Stimulated activated CD4-positive, alpha-beta T cell treated with anti-CD3 and anti-CD28 coated beads, Interleukin-12 subunit alpha, Interleukin-12 subunit beta, amount 100 ng/mL, for 4 hours (primary cell): ENCODE data around the gene NHSL1.

Experiments
- DNase-seq: peaks from one replicate; pipeline ENCODE4 v3.0.0-alpha.2; 2020

Gene NHSL1

DNA sequence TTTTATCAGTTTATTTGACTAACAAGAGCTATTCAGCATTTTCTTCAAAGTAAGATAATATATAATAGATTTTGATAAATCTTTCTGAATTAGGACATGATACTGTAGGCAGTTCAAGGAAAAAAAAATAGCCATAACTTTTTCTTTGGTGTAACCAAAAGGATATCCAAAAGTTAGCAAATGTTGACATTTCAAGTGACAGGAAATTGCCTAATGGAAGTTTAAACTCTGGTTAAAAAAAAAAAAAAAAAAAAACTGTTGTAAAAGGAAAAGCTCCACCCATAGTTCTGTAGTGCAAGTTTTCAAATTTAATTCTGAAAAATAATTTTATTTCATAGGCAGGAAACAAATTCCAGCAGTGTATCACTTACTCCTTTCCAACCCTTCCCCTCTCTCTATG, 76.4 kb downstream of the NHSL1 start:
- DNase-seq: no peak

DNA sequence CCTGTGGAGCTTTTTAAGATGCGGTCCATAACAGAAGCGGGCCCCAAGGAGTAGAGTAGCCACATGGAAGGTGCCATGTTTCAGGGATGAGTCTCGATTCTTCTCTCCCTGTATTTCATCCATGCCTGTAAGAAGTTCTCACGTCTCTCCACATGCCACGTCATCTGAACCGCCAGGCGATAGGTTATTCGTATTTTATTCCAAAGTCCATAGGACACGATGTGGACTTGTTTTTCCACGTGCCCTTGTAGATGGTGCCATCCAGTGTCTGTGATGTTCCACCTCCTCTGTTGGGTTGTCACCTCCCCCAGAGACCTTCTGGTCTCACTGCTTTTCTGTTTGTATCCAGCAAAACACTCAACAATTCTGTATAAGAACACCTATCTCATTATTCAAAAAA, 77.7 kb downstream of the NHSL1 start:
- DNase-seq: no peak

DNA sequence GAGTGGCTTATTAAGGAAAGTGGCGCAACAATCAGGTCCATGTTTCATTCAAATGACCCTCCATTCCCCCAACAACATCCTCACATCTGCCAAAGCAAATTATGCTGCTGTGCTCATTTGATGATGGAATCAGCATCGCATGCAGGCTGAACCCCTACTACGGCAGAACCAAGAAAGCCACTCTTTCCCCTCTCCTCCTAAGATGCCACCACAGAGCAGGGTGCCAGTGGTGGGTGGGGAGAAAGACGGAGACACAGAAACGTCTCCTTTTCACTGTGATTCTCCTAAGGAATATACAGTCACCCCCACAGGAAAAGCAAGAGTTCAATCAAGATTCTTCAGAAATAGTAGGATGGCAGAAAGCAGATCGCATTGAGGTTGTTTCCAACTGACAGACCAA, 78.2 kb downstream of the NHSL1 start:
- no peak for DNase-seq

DNA sequence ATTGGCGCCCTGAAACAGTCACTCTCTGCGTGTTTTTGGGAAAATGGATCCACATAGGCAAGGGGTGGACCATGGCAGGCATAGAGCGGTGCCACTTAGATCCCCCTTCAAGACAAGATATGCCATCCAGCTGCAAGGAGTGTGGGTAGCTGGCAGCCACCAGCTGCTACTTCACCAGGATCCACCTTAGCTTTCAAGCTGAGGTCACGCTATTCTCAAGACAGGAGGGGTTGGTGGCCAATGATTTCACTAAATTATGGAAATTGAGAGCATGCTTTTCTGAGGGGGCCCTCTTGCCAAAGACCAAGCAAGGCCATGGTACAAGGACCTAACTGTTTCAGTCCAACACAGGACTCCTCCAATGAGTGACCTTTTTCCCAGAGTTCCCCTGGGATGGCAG, 78.9 kb downstream of the NHSL1 start:
- DNase-seq: no peak

DNA sequence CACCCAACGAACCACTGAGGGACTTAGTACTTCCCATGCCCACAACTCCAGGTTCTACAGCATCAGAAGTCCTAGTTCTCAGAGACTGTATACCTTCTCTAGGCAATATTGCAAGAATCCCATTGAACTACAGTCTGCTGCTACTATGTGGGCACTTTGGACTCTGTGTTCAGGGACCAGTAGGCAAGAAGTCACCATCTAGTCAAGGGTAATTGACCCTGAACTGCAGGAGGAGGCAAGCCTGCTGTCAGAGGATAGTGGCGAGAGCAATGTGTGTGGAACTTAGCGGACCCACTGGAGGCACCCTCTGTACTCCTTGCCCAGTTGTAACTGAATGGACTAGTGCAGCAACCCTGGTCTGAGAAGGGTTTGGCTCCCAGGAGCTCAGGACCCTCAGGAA, 79.5 kb downstream of the NHSL1 start:
- DNase-seq: no peak

DNA sequence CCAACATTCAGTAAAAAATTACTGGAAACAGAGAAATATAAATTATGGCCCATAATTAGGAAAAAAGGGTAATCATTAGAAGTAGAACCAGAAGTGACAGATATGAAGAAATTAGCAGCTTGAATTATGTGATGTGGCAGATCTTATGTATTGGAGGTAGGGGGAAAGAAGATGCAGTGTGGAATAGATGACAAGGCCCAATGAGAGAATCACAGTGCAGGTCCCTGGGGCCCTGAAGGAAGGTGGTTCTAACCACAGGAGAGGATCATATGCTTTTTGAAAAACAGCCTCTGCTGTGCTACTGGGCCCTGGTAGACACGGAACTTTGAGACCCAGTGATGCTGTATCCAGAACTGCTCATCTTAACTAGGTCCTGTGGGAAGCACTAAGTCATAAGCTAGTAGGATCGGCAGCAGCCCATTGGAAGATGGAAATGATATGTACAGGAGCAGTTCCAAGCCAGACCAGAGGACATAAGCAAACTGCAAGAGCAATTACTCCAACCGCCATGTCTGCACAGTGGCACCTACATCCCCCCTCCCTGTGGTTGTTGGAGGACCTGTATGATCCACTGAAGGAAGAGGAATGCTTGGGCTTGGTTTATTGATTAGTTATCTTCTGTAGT, 81.1 kb downstream of the NHSL1 start:
- no peak for DNase-seq

DNA sequence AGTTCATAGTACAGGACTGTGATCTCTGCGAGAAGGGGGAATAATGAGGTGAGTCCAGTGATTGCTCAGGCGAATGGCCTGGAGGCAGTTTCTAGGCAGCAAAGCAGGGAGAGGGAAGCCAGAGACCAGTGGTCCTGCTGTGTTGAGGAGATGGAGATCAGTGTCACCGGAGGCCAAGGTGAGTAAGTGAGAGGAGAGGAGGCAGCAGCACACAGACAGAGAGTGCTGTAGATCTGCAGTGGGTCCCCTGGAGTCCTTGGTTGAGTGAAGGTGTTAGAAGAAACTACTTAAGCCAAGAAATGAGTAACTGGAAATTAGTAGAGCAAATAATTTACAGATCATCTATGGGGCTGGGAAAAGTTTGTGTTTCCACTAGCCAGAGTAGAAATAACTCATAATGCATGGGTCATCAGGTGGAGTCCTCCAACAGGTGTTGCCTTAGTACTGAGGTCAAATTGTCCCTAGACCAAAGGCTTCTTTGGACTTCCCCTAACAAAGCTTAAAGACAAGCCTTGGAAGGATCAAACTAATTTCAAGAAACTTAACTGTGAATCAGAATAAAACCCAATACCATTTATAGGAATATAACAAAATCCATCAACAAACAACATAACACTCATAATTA, 81.7 kb downstream of the NHSL1 start:
- DNase-seq: no peak

DNA sequence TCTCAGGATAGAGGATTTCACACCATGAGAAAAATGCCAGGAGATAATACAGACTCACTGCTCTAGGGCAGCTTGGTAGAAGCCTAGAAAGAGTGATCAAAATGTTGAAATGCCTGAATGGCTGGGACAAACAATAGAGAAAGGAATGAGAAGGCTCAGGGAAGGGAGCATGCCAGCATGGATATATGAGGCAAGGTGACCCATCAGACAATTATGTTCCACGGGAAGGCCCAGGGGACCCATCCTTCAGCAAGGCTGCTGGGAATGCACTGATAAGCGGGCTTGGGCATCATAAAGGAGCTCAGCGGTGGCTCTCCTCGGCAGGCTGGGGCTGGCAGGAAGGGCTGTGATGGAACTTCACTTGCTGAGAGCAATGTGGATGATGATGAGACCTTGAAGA, 83.1 kb downstream of the NHSL1 start:
- no peak for DNase-seq

DNA sequence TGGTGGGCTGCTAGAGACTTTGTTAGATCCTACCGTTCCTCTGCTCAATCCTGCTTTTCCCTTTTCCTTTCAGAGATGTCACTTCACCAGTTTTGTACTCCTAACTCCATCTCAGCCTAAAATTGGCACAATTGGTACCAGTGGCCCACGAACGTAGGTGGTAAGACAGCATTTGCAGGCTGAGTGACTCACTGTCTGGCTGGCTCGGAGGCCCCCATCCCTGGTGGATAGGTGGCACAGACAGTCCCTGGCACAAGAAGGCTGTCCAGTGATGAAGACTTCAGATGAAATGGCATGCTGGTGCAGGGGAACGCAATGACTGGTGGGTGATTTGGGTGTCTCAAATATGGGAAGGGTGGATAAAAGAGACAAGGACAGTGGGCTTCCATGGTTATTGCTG, 84.2 kb downstream of the NHSL1 start:
- no peak for DNase-seq

DNA sequence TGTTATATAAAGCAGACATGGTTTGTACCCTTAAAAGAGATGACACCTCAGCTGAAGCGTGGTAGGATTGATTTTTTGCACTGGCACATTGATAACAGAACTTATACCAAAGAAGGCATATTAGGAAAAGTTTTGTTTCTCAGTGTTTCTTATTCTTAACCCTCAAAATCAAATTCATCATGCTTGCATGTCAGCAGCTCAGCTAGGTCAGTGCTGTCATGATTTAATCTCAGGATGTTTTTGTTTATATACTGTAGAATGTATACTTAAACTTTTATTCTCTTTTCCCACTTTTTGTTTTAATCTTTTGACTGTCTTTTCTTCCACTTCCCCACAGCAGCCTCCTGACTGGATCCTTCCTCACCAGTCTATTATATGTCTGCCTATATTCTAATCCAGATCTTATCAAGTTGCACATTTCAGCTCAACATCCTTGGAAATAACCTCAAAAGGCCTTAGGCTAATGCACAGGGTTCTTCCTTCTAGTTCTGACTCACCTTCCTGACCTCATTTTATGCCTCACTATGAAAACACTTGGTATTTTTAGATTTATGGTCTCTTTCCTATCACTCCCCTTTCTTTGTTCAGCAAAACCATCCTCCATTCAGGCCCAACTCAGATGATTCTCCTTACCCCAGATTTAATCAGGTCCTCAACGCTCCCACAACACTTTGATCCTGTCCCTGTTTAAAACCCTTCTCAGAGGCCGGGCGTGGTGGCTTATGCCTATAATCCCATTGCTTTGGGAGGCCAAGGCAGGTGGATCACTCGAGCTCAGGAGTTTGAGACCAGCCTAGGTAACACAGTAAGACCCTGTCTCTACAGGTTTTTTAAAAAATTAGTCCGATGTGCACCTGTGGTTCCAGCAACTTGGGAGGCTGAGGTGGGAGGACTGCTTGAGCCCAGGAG, 88.1 kb downstream of the NHSL1 start:
- no peak for DNase-seq

DNA sequence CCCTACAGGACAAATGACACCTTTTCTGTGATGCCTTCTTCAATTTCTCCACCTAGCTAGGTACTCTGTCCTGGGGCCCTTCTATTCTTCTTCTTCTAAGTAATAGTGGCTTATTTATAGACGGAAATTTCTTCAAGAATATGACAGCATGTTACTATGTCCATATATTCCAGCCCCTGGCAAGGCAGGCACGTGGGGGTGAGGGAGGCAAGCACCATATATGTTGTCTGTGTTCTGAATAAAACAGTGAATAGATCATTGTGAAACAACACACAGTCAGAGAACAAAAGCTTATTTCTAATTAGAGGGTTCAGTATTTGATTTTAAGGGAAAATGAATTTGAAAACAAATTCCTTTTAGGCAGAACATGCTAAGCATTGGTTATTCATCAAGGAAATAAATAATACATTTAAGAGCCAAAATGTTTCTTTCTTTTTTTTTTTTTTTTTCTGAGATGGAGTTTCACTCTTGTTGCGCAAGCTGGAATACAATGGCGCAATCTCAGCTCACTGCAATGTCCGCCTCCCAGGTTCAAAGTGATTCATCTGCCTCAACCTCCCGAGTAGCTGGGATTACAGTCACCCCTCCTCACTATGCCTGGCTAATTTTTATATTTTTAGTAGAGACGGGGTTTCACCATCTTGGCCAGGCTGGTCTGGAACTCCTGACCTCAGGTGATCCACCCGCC, 89.1 kb downstream of the NHSL1 start:
- DNase-seq: no peak

DNA sequence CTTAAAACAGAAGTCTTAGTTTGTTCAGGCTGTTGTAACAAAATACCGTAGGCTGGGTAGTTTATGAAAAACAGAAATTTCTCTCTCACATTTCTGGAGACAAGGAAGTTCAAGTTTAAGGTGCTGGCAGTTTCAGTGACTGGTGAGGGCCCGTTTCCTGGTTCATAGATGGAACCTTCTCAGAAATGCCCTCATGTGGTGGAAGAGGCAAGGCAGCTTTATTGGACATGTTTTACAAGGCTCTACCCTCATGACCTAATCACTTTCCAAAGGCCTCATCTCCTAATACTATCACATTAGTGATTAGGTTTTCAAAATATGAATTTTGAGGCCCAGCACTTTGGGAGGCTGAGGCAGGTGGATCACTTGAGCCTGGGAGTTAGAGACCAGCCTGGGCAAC, 92.9 kb downstream of the NHSL1 start:
- DNase-seq: no peak

DNA sequence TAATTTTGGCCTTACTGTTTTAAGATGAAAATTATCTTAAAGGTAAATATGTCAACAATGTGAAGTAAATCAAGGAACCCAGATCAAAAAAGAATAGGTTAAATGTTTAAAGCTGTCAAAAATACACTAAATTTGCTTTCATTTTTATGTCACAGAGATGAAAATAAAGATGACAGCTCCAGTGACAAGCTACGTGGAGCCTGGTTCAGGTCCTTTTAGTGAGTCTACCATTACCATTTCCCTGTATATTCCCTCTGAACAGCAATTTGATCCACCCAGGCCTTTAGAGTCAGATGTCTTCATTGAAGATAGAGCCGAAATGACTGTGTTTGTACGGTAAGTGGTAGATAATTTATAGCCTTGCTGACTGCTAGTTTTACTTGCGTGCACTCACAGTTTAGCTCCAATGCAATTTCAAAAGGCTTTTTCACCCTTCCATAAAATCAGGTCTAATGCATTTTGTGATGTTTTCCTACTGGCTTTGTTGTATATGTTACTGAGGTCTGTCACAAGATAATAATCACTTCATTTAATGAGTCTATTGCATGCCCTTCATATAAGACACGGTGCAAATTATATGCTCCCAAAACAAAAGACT, 93.4 kb downstream of the NHSL1 start:
- DNase-seq: no peak

DNA sequence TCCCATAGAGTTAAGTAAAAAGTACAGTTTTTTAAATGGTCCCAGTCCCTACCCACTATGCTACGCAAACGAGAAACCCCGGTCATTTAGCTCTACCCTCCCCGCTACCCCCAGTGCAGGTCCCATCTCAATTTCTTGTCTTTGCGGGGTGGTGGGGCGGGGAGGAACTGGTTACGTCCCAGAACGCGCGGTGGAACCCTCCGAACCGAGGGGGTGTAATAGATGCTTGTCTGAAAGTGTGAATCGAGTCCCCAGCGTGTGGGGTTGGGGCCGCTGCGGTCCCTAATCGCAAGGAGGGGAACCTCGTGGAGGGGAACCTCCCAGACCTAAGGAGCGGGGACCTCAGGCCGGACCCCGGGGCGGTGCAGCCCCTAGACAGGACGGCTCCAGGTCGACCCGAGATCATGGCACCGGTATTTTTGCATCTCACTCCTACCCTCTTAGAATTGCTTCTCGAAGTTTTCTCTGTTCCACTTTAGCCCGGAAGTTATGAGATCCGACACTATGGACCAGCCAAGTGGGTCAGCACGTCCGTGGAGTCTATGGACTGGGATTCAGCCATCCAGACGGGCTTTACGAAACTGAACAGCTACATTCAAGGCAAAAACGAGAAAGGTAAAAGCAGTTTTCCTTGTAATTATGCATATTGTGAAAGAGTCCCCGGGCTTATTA, 94.5 kb downstream of the NHSL1 start:
- DNase-seq: no peak

DNA sequence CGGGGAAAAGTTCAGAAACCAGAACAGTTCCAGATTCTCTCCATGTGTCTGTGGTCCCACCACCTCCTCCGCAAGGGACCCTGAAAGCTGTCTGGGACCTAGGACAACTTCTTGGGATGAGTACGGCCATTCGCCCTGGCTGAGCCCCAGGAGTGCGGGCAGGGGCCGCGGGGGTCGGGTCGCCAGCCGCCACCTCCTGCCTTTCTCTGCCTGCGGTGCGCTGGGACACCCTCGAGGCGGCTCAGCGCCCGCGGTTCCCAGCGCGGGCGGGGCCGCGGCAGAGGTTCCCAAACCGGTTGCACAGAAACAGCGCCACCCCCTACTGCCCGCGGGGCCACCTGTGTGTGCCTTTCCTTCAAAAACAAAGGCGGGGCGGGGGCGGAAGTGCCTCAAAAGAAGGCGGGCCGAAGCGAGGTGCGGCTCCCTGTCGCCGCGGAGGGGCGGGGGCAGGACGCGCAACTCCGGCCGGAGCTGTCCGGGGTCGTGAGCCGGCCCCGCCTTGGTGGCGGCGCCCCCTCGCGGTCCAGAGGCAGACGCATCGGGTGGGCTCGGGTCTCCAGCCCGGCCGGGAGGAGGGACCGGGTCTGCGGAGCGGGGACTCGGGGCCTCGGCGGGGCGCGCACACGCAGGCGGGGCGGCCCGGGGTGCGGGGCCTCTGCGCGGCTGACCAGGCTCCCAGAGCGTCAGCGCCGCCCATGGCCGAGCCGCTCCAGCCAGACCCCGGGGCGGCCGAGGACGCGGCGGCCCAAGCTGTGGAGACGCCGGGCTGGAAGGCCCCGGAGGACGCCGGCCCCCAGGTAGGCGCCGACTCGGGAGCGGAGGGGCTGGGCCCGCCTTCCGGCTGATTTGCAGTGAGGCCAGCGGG, 95.3 kb downstream of the NHSL1 start, which contains the start of gene HEBP2:
TSS of gene HEBP2 (plus strand) at position 423 of the 865 bp plus-strand sequence. CDS start at position 696, 273 bp downstream.
- DNase-seq: peak; percentile 92

DNA sequence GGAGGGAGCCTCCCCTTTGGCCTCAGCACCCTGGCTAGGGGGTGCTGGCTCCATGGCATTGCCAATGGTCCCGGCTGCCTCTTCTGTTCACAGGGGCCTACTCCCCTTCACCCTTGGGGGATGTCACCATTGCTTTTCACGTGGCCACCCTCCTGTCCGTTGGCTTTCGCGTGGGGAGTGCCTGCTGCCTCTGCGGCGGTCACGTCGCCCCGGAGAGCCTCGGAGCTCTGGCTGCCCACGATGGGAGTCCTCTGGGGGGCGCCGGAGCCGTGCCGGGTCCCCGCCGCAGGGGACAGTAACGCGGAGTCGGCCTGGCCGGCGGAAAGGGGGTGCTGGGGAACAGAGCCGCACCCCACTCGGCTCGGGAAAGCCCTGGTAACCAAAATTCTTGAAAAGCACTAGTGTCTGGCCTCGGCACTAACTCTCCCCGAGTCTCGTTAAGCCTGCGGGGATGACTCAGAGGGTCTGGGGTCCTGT, 95.9 kb downstream of the NHSL1 start:
- peak; percentile 17 for DNase-seq

DNA sequence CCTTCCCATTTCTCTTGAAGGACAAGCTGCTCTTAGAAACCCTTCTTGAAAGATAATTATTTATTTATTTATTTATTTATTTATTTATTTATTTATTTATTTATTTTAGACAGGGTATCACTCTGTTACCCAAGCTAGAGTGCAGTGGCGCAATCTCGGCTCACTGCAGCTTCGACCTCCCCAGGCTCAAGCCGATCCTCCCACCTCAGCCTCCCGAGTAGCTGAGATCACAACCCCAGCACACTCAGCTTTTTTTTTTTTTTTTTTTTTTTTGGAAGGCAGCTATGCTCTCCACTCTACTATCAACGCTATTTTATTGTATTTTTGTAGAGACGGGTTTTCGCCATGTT, 96.5 kb downstream of the NHSL1 start:
- DNase-seq: no peak

DNA sequence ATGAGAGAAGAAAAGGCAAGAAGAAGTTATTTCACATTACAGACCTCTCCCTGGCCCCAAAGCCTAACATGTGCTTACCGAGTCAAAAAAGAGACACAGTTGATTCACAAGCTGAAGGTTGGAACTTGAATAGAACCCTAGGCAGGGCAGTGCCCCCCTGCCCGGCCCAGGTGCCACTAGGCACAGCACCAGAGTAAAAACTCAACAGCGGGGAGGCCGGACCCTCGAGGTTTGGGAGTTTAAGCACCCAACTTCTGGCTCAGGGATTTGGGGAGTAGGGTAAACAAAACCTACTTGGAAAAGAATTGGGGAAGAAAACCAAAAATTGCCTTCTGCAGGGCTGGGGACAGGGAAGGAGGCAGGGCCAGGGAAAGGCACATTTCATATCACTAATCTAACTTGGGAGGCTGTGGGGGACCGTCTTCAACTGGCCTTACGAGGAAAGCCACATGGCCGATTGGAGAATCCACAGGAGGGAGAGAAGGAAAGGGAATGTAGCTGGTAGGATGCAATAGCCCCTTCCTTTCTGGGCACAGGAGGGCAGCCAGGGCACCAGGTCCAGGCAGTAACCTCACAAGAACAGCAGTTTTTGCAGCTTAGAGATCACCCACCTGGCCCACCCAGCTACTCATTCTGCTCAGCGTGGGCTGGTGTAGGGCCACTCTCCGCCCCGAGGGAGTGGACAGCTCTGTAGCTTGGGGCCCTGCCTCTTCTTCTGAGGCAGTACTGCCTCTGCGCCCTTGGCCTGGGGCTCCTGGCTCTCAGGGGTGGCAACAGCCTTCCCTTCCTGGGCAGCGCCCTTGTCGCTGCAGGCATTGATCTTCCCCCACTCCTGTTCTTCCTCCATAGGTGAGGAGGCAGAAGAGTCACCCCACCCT, 97.1 kb downstream of the NHSL1 start:
- DNase-seq: no peak

DNA sequence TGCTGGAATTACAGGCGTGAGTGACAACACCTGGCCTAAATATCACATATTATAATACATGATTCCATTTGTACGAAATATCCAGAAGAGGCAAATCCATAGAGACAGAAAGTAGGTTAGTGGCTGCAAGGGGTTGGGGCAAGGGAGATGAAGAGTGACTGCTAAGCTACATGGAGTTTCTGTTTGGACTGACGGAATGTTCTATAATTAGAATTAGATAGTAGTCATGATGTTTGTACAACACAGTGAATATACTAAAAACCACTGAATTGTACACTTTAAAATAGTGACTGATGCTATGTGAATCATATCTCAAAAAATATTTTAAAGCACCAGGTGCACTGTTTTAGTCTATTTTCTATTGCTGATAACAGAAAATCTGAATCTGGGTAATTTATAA, 99.0 kb downstream of the NHSL1 start:
- no peak for DNase-seq
